ENCODE measurements around the gene ZNF382.

- TF ChIP-seq CTCF (IDR thresholded peaks at IDR 0.05) (no peak), POLR2A (IDR thresholded peaks at IDR 0.05) (no peak)
These were observed 27.7 kb upstream of the ZNF382 start for GRCh38 chr19:36577271-36577996.
